Neutrophil (primary cell): ENCODE data around the gene C11orf97.

Experiments used
- H3K27ac ChIP-seq: fragments of 200-600 bp; sonication (generic); 2 replicates; pipeline ENCODE4 v1.5.1; 2016; ENCODE audit warnings: mild to moderate bottlenecking, moderate library complexity
- H3K27me3 ChIP-seq: fragments of 200-600 bp; sonication (generic); 2 replicates; pipeline ENCODE4 v1.6.0; 2016; ENCODE audit warnings: mild to moderate bottlenecking
- H3K36me3 ChIP-seq: fragments of 200-600 bp; sonication (generic); 2 replicates; pipeline ENCODE4 v1.5.1; 2017
- H3K4me1 ChIP-seq, 2 experiments: fragments of 200-600 bp in 1 of 2; sonication (generic) in 1 of 2; 1 replicate in 1 of 2; 2 replicates in 1 of 2; pipeline versions ENCODE4 v1.5.1 to v1.6.1; 2013 to 2016; ENCODE audit warnings: low read depth in 1 of 2, low read length in 1 of 2, mild to moderate bottlenecking in 1 of 2, moderate library complexity in 1 of 2; ENCODE audit not compliant: control insufficient read depth in 1 of 2, insufficient read depth in 1 of 2
- H3K4me3 ChIP-seq, 2 experiments: fragments of 200-600 bp in 1 of 2; sonication (generic) in 1 of 2; 1 replicate in 1 of 2; 2 replicates in 1 of 2; pipeline ENCODE4 v1.5.1; 2013 to 2016; ENCODE audit warnings: low read depth in 1 of 2, low read length in 1 of 2, mild to moderate bottlenecking in 1 of 2, moderate library complexity in 1 of 2
- H3K9me3 ChIP-seq: fragments of 200-600 bp; sonication (generic); 2 replicates; pipeline ENCODE4 v1.5.1; 2016
- CTCF ChIP-seq: fragments of 200-600 bp; sonication (generic); IDR thresholded peaks from 2 replicates; pipeline ENCODE4 v1.5.1; 2016; ENCODE audit warnings: antibody characterized with exemption

Gene C11orf97

GRCh38 chr11:94545264-94546161, 33.3 kb downstream of the C11orf97 start:
- Histone ChIP-seq H3K4me3 (peak overlapping the region; percentile 79 to 82), H3K36me3 (no peaks in the 10 kb centered on the region), H3K4me1 (peaks cover 62 to 66% of the 10 kb centered on the region in 2 experiments), H3K9me3 (no peaks in the 10 kb centered on the region), H3K27me3 (no peaks in the 10 kb centered on the region), H3K27ac (peak overlapping the region; percentile 92)
- TF ChIP-seq CTCF = no peak

- Histone ChIP-seq H3K27me3 (no peaks in the 10 kb centered on the region), H3K9me3 (no peaks in the 10 kb centered on the region), H3K36me3 (no peaks in the 10 kb centered on the region), H3K4me3 (peak overlapping the region; percentile 79 to 82), H3K4me1 (peaks cover 68 to 72% of the 10 kb centered on the region in 2 experiments), H3K27ac (peak overlapping the region; percentile 92)
- no peak for TF ChIP-seq CTCF
Observed at GRCh38 chr11:94546162-94546470, 33.9 kb downstream of the C11orf97 start.

- H3K4me3 ChIP-seq = peak overlapping the region in 1 of 2 experiments; percentile 82
- H3K9me3 ChIP-seq = no peaks in the 10 kb centered on the region
- H3K27ac ChIP-seq = peak overlapping the region; percentile 92
- H3K36me3 ChIP-seq = no peaks in the 10 kb centered on the region
- peaks cover 73 to 75% of the 10 kb centered on the region in 2 experiments for H3K4me1 ChIP-seq
- H3K27me3 ChIP-seq = no peaks in the 10 kb centered on the region
- TF ChIP-seq CTCF = no peak
Observed at GRCh38 chr11:94546886-94547285, 34.6 kb downstream of the C11orf97 start.

- TF ChIP-seq CTCF = no peak
- H3K36me3 ChIP-seq = no peaks in the 10 kb centered on the region
- H3K4me1 ChIP-seq = peaks cover 59 to 71% of the 10 kb centered on the region in 2 experiments
- H3K9me3 ChIP-seq = no peaks in the 10 kb centered on the region
- no peaks in the 10 kb centered on the region for H3K27me3 ChIP-seq
- peak overlapping the region in 1 of 2 experiments; percentile 13 for H3K4me3 ChIP-seq
- peak overlapping the region; percentile 92 for H3K27ac ChIP-seq
Observed at GRCh38 chr11:94549146-94549545, 36.9 kb downstream of the C11orf97 start.

GRCh38 chr11:94550513-94550912, 38.3 kb downstream of the C11orf97 start:
- no peaks in the 10 kb centered on the region for H3K9me3 ChIP-seq

More at GRCh38 chr11:94550513-94550912, 38.3 kb downstream of the C11orf97 start:
- no peaks in the 10 kb centered on the region for H3K27me3 ChIP-seq
- no peak for TF ChIP-seq CTCF
- no peaks in the 10 kb centered on the region for H3K36me3 ChIP-seq
- peaks cover 58 to 76% of the 10 kb centered on the region in 2 experiments for H3K4me1 ChIP-seq
- peak overlapping the region; percentile 7 to 15 for H3K4me3 ChIP-seq
- peak overlapping the region; percentile 92 for H3K27ac ChIP-seq
